ENCODE data around the gene ZNF841. TPM values are rescaled to one million over a fixed set of nuclear protein-coding genes. Genes with fewer than 3 reads are reported as not detected.

The ZNF841 gene
- total and polyA plus RNA-seq, 2 of the 13 experiments (the other 11 are each of a cell fraction or from before 2014, with no cell fraction given), result 6.2 to 14.2 TPM

- no peak for TF ChIP-seq JUNB (CRISPR knock-in tag; IDR thresholded peaks at IDR 0.05; ENCODE audit: borderline replicate concordance)
- TF ChIP-seq FOSL2 (CRISPR knock-in tag; IDR thresholded peaks at IDR 0.05), result peak; percentile 10; the same call in 1 of the 2 replicates
- no peak for TF ChIP-seq LCORL (IDR thresholded peaks at IDR 0.05)
- TF ChIP-seq LCORL (CRISPR knock-in tag; IDR thresholded peaks at IDR 0.05), result no peak; the same call in 1 of the 2 replicates
- TF ChIP-seq ZNF597 (CRISPR knock-in tag; IDR thresholded peaks at IDR 0.05), result no peak
- TF ChIP-seq AGO2 (optimal IDR thresholded peaks at IDR 0.05; ENCODE audit: low read depth, low read length), result peak; percentile 75
- TF ChIP-seq ZNF510 (CRISPR knock-in tag; IDR thresholded peaks at IDR 0.05; ENCODE audit: low read depth), result 0 out of 2 replicates have a peak, but pooled peaks have one; percentile 58
- no peak for TF ChIP-seq GTF3A (CRISPR knock-in tag; conservative IDR thresholded peaks at IDR 0.05)
- TF ChIP-seq ZBTB7B (CRISPR knock-in tag; IDR thresholded peaks at IDR 0.05), result no peak
- no peak for TF ChIP-seq ZNF121 (CRISPR knock-in tag; IDR thresholded peaks at IDR 0.05)
- no peak for TF ChIP-seq XBP1 (CRISPR knock-in tag; IDR thresholded peaks at IDR 0.05)
- TF ChIP-seq KDM2A (CRISPR knock-in tag; IDR thresholded peaks at IDR 0.05; ENCODE audit: borderline replicate concordance, low read depth), result peak; percentile 96
- no peak for TF ChIP-seq PRDM10 (CRISPR knock-in tag; IDR thresholded peaks at IDR 0.05; ENCODE audit: low read depth)
- TF ChIP-seq ZNF296 (CRISPR knock-in tag; conservative IDR thresholded peaks at IDR 0.05), result no peak
- peak; percentile 52 for TF ChIP-seq SALL1 (CRISPR knock-in tag; IDR thresholded peaks at IDR 0.05)
- peak; percentile 71; the same call in 1 of the 2 replicates for TF ChIP-seq ZNF329 (CRISPR knock-in tag; IDR thresholded peaks at IDR 0.05; ENCODE audit: low read depth)
- no peak for TF ChIP-seq HOXA7 (CRISPR knock-in tag; IDR thresholded peaks at IDR 0.05)
- peak; percentile 77 for TF ChIP-seq CREB1 (IDR thresholded peaks at IDR 0.05)
- TF ChIP-seq CREB1 (CRISPR knock-in tag; IDR thresholded peaks at IDR 0.05), result peak; percentile 80
- no peak for TF ChIP-seq SRF (IDR thresholded peaks at IDR 0.05; ENCODE audit: low read depth, low read length)
- no peak for TF ChIP-seq NAIF1 (CRISPR knock-in tag; IDR thresholded peaks at IDR 0.05; ENCODE audit: borderline replicate concordance)
- no peak for TF ChIP-seq HMG20B (CRISPR knock-in tag; conservative IDR thresholded peaks at IDR 0.05)
- no peak for TF ChIP-seq ADNP (CRISPR knock-in tag; IDR thresholded peaks at IDR 0.05)
- TF ChIP-seq KLF15 (CRISPR knock-in tag; IDR thresholded peaks at IDR 0.05; ENCODE audit: borderline replicate concordance), result no peak
- TF ChIP-seq TIGD3 (CRISPR knock-in tag; IDR thresholded peaks at IDR 0.05; ENCODE audit: borderline replicate concordance), result no peak
These were observed 46.7 kb downstream of the ZNF841 start, which contains the start of gene ZNF432 (continued) for GRCh38 chr19:52048555-52049501.

Measured in HepG2 (cell line).